Motor neuron (in vitro differentiated cells): ENCODE results near the gene KRT84. TPM values are rescaled to one million over a fixed set of nuclear protein-coding genes. Genes with fewer than 3 reads are reported as not detected.

Source experiments
- ATAC-seq, 8 experiments: fragments of 200-7000 bp; cut with Tn5 transposase; replicated peaks in 6 of 8; 2 replicates each; pipeline ENCODE4 v1.8.0; 2021; ENCODE audit warnings: mild to moderate bottlenecking in 8 of 8, moderate library complexity in 8 of 8
- H3K27ac ChIP-seq, 2 donors: fragments of 250-450 bp; sonication (Bioruptor Pico); 2 replicates each; pipeline ENCODE4 v1.9.0; 2021; ENCODE audit warnings: antibody characterized with exemption in 2 of 2, mild to moderate bottlenecking in 2 of 2, moderate library complexity in 1 of 2
- H3K4me1 ChIP-seq, 2 donors: fragments of 250-450 bp; sonication (Bioruptor Pico); replicated peaks in 1 of 2; 2 replicates each; pipeline ENCODE4 v1.6.1; 2021; ENCODE audit warnings: antibody characterized with exemption in 2 of 2, mild to moderate bottlenecking in 2 of 2, moderate library complexity in 1 of 2
- H3K4me3 ChIP-seq, 5 donors: fragments of 250-450 bp; sonication (Bioruptor Pico); 2 replicates each; pipeline ENCODE4 v1.9.0; 2021; ENCODE audit warnings: antibody characterized with exemption in 5 of 5, mild to moderate bottlenecking in 5 of 5, moderate library complexity in 4 of 5
- WGBS, 10 experiments: fragments of 450-650 bp; shearing (Covaris generic); methylation state at CpG; one replicate each; pipeline ENCODE4 v1.0.0; 2022; 5-methylcytosine and 5-hydroxymethylcytosine counted together
- in situ Hi-C, 9 experiments: fragments of 400-800 bp; cut with MboI; loops; one replicate each; pipeline ENCODE4 v1.15.0; 2021; ENCODE audit warnings: low sequenced_read_pairs in 9 of 9, low pct_unique_long_range_greater_than_20kb in 2 of 9; ENCODE audit not compliant: unreplicated experiment in 9 of 9
- total RNA-seq, 8 experiments: library from RNA; unstranded; fragments of 300-600 nt; gene quantifications; 2 replicates each; pipeline versions ENCODE4 v1.2.3 to v1.2.4, GENCODE V29; 2022

KRT84 gene
- total RNA-seq, 8 experiments from 2014 or later, result 0.13 to 0.24 (median 0.14) TPM; not detected in 4

- no peaks in the 10 kb centered on the region for H3K4me1 ChIP-seq
- H3K4me3 ChIP-seq, result no peak overlapping the region
- no peak for ATAC-seq
- H3K27ac ChIP-seq, result no peak overlapping the region
- in situ Hi-C loops, result no loop called here
- WGBS, 10 experiments, result 0 to 80% (median 63%) methylated on average over 1 of the region's 3 CpGs; no CpG with 5 or more reads in 6 of the 10 experiments
These were observed 19.5 kb upstream of the KRT84 start for GRCh38 chr12:52404951-52405350.

DNA sequence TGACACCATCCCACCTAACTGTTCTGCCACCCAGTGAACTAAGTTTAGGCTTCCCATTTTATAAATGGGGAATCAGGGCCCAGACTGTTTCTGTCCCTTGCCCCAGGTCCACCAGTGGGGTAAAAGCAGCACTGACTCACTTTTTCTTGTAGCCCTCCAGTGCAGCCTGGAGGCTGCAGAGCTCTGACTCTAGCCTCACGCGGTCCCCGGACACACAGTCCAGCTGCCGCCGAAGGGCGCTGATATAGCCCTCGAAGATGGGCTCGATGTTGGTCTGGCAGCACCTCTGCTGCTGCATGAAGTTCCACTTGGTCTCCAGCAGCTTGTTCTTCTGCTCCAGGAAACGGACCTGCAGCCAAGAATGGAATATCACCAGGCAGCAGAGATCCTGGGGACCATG is 18.1 kb upstream of the KRT84 start:
- no peaks in the 10 kb centered on the region for H3K4me1 ChIP-seq
- no peak overlapping the region for H3K4me3 ChIP-seq
- in situ Hi-C loops, result no loop called here
- WGBS, 10 experiments, result 20 to 92% (median 40%) methylated on average over 1 to 7 of the region's 9 CpGs; no CpG with 5 or more reads in 7 of the 10 experiments
- ATAC-seq, result no peak
- H3K27ac ChIP-seq, result no peak overlapping the region

- in situ Hi-C loops, result no loop called here
- ATAC-seq, result no peak
- H3K27ac ChIP-seq, result no peak overlapping the region
- WGBS, 10 experiments, result 0 to 50% (median 28%) methylated on average over 1 to 2 of the region's 3 CpGs; no CpG with 5 or more reads in 6 of the 10 experiments
- H3K4me1 ChIP-seq, result no peaks in the 10 kb centered on the region
- H3K4me3 ChIP-seq, result no peak overlapping the region
These were observed 17.6 kb upstream of the KRT84 start for GRCh38 chr12:52402873-52403540.

DNA sequence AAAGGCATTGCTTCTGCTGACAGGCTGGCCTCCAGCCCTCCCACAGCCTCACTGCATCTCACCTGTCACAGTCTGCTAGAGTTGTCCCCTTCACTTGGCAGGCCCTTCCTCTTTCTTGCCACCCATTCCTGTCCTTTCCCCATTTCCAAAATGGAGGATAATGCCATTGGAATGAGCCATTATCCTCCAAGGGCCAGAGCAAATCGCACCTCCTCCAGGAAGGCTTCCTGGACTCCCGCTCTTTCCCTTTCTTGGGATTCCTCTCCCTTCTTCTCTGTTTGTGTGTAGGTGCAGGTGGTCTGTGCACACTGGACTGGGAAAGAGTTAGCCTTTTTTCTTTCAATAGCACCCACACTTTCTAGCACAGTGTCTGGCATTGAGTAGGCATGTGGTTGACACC is 16.9 kb upstream of the KRT84 start:
- ATAC-seq, result no peak
- Histone ChIP-seq H3K4me1 (no peaks in the 10 kb centered on the region), H3K27ac (no peak overlapping the region), H3K4me3 (no peak overlapping the region)
- 64 to 100% (median 86%) methylated on average over 2 of the region's 2 CpGs; no CpG with 5 or more reads in 6 of the 10 experiments for WGBS, 10 experiments
- in situ Hi-C loops, result no loop called here

DNA sequence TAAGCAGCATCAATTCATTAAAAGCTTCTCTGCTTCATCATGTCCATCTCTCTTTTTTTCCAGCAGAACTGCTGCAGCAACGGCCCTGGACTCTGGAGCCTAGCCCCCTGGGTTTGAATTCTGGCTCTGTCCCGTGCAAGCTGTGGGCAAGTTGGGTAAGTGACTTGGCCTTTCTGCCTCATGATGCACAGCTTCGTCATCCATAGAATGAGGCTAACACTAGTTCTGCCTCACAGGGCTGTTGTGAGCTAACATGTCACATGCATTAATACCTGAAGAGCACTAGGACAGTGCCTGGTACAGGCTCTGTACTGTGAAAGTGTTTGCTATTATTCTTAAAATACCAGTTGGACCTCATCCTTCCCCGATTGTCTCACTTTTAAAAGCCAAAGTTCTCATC is 16.5 kb upstream of the KRT84 start:
- ATAC-seq, result no peak
- 47 to 80% (median 70%) methylated on average over 1 to 4 of the region's 4 CpGs; no CpG with 5 or more reads in 4 of the 10 experiments for WGBS, 10 experiments
- Histone ChIP-seq H3K4me1 (no peaks in the 10 kb centered on the region), H3K27ac (no peak overlapping the region), H3K4me3 (no peak overlapping the region)
- in situ Hi-C loops, result no loop called here

- Histone ChIP-seq H3K4me1 (no peaks in the 10 kb centered on the region), H3K4me3 (no peak overlapping the region), H3K27ac (no peak overlapping the region)
- no peak for ATAC-seq
- in situ Hi-C loops, result no loop called here
- 60 to 100% (median 72%) methylated on average over 1 to 4 of the region's 5 CpGs; no CpG with 5 or more reads in 2 of the 10 experiments for WGBS, 10 experiments
These were observed 16.1 kb upstream of the KRT84 start for GRCh38 chr12:52401526-52401925.

DNA sequence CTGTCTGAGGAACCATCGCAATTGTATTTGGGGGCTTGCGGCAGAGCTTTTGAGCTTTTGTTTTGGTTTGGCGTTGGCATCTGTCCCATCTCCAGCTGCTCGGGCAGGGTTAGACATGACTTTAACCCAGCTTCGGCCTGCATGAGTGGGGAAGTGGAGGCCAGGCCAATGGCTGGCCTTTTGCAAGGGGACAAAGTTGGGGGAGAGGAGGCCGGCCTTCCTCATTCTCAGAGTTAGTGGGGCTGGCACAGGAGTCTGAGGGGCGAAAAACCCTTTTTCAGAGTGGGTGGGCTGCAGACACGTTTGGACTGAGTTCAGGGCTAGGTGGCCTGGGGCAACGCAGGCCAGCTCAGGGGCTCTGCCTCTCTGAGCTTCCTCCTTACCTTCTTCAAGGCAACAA is 15.5 kb upstream of the KRT84 start:
- Histone ChIP-seq H3K27ac (no peak overlapping the region), H3K4me3 (no peak overlapping the region), H3K4me1 (no peaks in the 10 kb centered on the region)
- in situ Hi-C loops, result no loop called here
- WGBS, 10 experiments, result 28 to 100% (median 67%) methylated on average over 1 to 7 of the region's 9 CpGs; no CpG with 5 or more reads in 4 of the 10 experiments
- no peak for ATAC-seq

GRCh38 chr12:52399756-52400155 is 14.3 kb upstream of the KRT84 start:
- 60 to 90% (median 80%) methylated on average over 1 to 2 of the region's 16 CpGs; no CpG with 5 or more reads in 7 of the 10 experiments for WGBS, 10 experiments
- no peaks in the 10 kb centered on the region for H3K4me1 ChIP-seq
- H3K27ac ChIP-seq, result no peak overlapping the region
- no peak for ATAC-seq
- H3K4me3 ChIP-seq, result no peak overlapping the region
- in situ Hi-C loops, result loop anchor here in 3 of 9 experiments (25.0 kb wide), 2 partner anchors 488 to 588 kb away; no protein-coding TSS in a partner anchor

DNA sequence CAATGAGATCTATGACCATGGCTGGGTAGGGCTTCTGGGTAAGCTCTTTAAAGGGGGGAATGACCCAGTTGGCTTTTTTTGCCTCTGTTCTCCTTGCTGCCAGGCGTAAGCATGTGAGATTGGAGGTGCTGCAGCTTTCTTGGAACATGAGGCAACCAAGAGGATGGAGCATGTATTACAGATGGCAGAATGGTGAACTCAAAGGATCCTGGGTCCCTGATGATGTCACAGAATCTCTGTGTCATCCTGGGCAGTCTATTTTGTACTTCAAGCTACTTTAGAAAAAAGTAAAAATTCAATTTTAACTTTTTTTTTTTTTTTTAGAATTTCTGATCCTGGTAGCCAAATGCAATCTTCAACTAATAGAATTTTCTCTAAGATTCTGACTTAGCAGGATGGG is 12.7 kb upstream of the KRT84 start:
- 17 to 100% (median 86%) methylated on average over 1 of the region's 1 CpG; no CpG with 5 or more reads in 2 of the 10 experiments for WGBS, 10 experiments
- Histone ChIP-seq H3K4me1 (no peaks in the 10 kb centered on the region), H3K27ac (no peak overlapping the region), H3K4me3 (no peak overlapping the region)
- in situ Hi-C loops, result loop anchor here in 3 of 9 experiments (25.0 kb wide), 2 partner anchors 489 to 589 kb away; no protein-coding TSS in a partner anchor
- no peak for ATAC-seq

DNA sequence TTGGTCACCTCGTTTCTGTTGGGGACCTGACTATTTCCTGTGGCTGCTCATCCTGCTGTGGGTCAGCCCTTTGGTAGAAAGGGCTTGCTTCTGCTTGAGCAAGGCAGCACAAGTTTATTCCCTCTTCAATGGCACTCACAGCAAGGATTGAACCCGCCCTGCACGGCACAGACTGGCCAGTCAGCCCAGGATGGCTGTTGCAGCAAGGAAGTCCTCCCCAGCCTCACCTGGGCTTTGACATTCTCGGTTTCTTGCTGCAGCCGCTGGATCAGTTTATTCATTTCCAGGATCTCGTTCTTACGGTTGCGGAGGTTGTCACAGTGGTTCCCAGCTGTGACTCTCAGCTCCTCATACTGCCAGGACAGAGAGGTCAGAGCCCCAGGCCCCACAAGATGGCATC is 11.2 kb upstream of the KRT84 start:
- no peak for ATAC-seq

DNA sequence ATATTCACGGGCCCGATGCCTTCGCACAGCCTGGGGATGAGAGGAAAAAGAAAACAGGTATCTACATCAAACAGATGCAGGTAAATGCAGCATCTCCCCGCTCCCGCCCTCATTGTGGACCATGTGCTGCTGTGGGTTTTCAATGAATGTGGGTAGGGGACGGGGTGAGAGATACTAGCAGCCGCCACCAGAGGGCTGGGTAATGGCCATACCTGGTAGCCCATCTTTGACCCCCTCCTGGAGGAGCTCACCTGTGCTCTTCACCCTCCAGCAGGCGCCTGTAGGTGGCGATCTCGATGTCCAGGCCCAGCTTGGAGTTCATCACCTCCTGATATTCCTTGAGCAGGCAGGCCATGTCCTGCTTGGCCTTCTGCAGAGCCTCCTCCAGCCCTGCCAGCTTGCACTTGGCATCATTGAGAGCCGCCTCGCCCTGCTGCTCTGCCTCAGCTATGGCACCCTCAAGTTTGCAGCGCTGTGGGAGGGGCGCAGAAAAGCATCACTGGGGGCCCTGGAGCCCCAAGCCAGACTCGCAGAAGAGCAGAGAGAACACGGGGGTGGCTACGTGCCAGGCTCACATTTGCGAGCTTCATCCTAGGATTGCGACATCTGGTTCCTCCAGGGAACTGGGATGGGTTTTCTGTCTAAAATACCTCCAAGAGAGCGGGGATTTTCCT is 10.4 kb upstream of the KRT84 start:
- WGBS, 10 experiments, result 0 to 86% (median 63%) methylated on average over 1 to 14 of the region's 20 CpGs; no CpG with 5 or more reads in 1 of the 10 experiments
- Histone ChIP-seq H3K4me3 (no peak overlapping the region), H3K27ac (no peak overlapping the region), H3K4me1 (no peaks in the 10 kb centered on the region)
- in situ Hi-C loops, result loop anchor here in 3 of 9 experiments (25.0 kb wide), 2 partner anchors 491 to 591 kb away; no protein-coding TSS in a partner anchor
- peak in 2 of 8 experiments; percentile 18 to 44 for ATAC-seq

More for the DNA sequence above, 11.2 kb upstream of the KRT84 start:
- H3K27ac ChIP-seq, result no peak overlapping the region
- in situ Hi-C loops, result loop anchor here in 3 of 9 experiments (25.0 kb wide), 2 partner anchors 491 to 591 kb away; no protein-coding TSS in a partner anchor
- H3K4me3 ChIP-seq, result no peak overlapping the region
- no peaks in the 10 kb centered on the region for H3K4me1 ChIP-seq
- 0 to 100% (median 86%) methylated on average over 1 to 8 of the region's 8 CpGs; no CpG with 5 or more reads in 2 of the 10 experiments for WGBS, 10 experiments

- no peaks in the 10 kb centered on the region for H3K4me1 ChIP-seq
- no peak overlapping the region for H3K27ac ChIP-seq
- 0 to 100% (median 80%) methylated on average over 1 to 3 of the region's 13 CpGs; no CpG with 5 or more reads in 3 of the 10 experiments for WGBS, 10 experiments
- no peak for ATAC-seq
- in situ Hi-C loops, result loop anchor here in 3 of 9 experiments (25.0 kb wide), 2 partner anchors 492 to 592 kb away; no protein-coding TSS in a partner anchor
- H3K4me3 ChIP-seq, result no peak overlapping the region
These were observed 9.5 kb upstream of the KRT84 start for GRCh38 chr12:52394836-52395405.
